SK-N-SH (cell line): ENCODE results near the gene RNU6-9.

Experiments
- POLR2AphosphoS5 ChIP-seq: IDR thresholded peaks from 2 replicates; pipeline ENCODE4 v1.6.1; 2012; ENCODE audit warnings: low read depth, low read length
- TAF1 ChIP-seq: IDR thresholded peaks from 2 replicates; pipeline ENCODE4 v1.6.1; 2012; ENCODE audit warnings: low read depth, mild to moderate bottlenecking, low read length, moderate library complexity, borderline replicate concordance
- TF ChIP-seq, protein P1 (sequence below): fragments of 200-600 bp; sonication (generic); IDR thresholded peaks from 2 replicates; pipeline ENCODE4 v1.6.1; 2017; ENCODE audit warnings: antibody characterized with exemption, mild to moderate bottlenecking, moderate library complexity

DNA sequence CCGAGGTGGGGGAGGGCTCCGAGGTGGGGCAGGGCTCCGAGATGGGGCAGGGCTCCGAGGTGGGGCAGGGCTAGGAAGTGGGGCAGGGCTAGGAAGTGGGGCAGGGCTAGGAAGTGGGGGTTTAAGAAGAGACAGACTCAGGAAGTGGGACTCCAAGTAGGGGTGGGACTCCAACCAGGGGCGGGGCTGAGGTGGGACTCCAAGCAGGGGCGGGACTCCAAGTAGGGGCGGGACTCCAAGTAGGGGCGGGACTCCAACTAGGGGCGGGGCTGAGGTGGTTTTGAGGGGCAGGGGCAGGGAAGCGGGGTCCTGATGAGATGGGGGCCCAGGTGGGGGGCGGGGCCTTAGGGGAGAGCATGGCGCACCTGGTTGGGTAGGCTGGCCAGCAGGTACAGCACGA lies 20.2 kb upstream of the RNU6-9 start:
- no peak for TF ChIP-seq POLR2AphosphoS5
- TF ChIP-seq, protein P1, sequence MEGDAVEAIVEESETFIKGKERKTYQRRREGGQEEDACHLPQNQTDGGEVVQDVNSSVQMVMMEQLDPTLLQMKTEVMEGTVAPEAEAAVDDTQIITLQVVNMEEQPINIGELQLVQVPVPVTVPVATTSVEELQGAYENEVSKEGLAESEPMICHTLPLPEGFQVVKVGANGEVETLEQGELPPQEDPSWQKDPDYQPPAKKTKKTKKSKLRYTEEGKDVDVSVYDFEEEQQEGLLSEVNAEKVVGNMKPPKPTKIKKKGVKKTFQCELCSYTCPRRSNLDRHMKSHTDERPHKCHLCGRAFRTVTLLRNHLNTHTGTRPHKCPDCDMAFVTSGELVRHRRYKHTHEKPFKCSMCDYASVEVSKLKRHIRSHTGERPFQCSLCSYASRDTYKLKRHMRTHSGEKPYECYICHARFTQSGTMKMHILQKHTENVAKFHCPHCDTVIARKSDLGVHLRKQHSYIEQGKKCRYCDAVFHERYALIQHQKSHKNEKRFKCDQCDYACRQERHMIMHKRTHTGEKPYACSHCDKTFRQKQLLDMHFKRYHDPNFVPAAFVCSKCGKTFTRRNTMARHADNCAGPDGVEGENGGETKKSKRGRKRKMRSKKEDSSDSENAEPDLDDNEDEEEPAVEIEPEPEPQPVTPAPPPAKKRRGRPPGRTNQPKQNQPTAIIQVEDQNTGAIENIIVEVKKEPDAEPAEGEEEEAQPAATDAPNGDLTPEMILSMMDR = no peak
- no peak for TF ChIP-seq TAF1
